ENCODE results near the gene SMC3.

SMC3 gene

DNA sequence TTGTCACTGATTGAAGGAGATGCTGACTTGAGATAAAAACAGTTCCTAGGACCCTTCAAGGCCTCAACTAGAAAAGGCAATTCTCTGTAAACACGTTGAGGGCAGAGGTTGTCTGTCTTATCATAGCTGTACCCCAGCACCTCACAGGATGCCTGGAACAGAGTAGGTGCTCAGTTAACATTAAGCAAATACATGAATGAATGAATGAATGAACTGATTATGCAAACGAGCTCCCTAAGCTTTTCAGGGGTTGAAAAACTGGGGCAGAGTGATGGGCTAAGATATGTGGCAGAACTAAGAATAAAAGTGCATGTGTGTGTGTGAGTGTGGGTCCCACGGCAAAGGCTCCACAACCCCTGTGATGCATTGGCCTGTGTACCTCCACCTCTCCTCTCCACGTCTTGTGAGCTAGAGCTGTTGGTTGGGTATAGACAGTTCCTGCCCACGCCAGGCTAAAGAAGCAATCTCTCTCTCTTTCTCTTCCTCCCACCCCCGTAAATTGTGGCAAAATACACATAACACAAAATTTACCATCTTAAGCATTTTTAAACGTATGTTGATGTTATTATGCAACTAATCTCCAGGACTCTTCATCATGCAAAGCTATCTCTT lies 20.9 kb upstream of the SMC3 start:
- DNase-seq, result no peak

DNA sequence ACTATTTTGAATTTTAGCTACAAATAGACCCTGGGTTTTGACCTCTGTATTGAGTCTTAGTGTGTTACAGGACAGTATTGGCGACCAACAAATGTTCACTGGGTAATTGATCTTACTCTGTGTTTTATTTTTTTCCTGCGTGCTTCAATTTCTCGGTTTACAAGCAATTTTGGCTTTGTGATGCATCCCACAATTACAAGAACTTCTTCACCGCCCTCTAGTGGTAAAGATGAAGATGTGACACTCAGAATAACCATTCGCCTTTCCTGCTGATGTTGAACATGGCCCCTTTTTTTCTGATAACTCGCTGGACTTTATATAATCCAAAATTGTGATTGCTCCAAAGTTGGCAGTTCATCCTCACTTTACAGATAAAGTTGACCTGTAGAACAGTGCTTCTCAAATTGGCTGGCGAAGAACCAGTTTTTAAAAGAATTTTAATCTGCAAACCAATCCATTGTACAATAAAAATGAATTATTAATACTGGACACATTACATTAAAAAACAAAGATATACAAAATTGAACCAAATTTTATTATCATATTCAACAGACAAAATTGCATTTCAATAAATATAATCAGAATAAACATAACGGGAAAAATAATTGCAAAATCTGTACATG lies 20.2 kb upstream of the SMC3 start:
- peak; percentile 69 for DNase-seq

DNA sequence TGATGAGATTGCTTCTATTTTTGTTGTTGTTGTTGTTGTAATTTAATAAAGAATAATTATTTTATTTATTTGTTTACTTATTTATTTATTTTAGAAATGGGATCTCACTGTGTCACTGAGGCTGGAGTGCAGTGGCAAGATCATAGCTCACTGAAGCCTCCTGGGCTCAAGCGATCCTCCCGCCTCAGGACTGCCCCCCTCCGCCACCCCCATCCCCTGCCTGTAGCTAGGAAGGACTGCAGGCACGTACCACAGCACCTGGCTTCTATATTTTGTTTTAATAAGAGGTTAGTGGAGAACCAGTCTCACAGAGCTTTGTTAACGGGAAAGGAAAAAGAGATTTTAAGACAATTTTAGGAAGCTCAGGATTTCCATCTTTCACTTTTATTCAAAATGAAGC lies 19.5 kb upstream of the SMC3 start:
- DNase-seq, result no peak

DNA sequence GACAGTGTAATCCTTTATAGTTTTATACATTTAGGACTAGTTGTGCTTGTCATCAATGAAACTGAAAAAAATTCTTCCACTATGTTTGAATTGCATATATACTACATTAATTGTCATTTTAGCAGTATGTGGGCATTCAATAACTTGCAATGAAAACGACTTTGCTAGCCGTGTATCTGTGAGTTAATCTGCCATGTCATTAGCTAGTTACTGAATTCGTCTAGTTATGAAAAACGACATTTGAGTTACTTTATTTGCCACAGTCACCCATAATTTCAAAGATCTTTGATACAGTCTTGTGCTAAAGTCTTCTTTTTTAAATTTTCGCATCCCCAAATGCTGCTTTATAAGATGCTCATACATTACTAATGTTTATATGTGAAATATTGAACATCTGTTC lies 18.3 kb upstream of the SMC3 start:
- DNase-seq, result no peak

DNA sequence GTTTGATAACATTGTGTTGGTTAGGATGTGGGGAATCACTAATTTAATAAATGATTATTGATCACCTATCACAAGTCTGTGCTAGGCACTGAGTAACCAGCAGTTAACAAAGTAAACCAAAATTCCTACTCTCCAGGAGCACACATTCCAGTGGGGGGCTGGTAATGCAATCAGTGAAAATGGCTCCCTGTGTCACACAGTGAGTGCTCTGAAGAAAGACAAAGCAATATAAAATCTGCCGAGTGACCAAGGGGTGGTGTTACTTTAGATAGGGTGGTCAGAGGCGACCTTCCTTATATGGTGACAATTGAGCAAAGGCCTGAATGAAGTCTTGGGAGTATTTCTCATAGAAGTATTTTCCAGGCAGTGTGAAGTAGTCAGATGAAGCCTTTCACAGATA lies 13.6 kb upstream of the SMC3 start:
- no peak for DNase-seq

DNA sequence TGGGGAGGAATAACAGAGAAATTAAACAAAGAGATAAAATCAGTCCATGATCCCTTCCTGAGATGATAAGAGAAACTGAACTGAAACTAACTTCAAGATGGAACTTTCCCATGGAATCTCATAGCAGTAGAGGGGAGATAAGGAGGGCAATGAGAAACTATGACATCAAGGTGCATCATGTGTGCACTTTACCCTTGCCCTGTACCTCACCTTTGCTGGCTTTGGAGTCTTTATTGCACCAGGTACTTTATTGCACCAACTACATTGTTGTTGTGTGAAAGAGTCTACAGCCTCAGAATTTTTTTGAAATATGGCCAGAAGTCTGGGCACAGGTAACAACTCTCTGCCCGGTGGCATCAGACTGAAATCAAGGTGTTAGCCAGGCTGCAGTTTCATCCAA lies 11.2 kb upstream of the SMC3 start:
- DNase-seq, result no peak

DNA sequence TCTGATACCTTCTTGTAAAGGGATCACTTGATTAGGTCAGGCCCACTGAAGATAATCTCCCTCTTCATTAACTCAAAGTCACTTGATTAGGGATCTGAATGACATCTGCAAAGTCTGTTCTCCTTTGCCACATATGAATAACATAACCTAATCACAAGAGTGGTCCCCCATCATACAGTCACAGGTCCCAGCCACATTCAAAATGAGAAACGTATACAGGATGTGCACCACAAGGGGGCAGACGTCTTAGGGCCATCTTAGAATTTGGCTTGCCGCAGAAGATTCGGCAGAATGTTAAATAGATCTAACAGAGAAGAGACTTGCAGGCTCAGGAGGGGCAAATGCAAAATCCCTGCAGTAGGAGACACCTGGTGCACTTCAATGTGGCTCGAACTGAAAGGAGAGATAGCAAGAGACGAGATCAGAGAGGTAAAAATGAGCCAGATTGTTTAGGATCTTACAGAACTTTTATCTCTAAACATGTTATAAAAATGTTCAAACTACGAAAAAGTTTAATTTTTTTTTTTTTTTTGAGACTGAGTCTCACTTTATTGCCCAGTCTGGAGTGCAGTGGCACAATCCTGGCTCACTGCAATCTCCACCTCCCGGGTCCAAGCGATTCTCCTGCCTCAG lies 10.4 kb upstream of the SMC3 start:
- DNase-seq, result no peak

DNA sequence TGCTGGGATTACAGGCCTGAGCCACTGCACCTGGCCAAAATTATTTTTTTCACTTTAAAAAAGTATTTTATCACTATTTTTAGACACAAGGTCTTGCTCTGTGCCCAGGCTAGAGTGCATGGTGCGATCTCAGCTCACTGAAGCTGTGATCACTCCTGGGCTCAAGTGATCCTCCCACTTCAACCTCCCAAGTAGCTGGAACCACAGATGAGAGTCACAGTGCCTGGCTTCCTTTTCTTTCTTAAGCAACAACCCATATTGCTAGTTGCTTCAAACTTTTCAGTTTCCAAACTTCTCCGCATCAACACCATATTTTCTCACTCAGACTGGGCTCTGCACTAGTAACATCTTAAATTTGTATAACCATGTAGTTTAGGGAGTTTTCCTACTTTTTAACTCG lies 9.5 kb upstream of the SMC3 start:
- no peak for DNase-seq

DNA sequence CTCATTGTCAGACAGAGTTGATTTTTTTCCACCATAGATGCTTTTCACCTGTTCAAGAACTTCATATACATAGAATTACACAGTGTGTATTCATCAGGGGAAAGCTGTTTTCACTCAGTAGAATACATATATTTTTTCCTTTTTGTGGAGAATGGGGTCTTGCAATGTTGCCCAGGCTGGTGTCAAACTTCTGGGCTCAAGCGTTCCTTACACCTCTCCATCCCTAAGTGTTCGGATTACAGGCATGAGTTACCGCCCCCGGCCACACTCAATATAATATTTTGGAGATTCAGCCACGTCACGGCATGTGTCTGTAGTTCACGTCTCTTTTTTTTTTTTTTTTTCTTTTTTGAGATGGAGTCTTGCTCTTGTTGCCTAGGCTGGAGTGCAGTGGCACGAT lies 7.5 kb upstream of the SMC3 start:
- no peak for DNase-seq

DNA sequence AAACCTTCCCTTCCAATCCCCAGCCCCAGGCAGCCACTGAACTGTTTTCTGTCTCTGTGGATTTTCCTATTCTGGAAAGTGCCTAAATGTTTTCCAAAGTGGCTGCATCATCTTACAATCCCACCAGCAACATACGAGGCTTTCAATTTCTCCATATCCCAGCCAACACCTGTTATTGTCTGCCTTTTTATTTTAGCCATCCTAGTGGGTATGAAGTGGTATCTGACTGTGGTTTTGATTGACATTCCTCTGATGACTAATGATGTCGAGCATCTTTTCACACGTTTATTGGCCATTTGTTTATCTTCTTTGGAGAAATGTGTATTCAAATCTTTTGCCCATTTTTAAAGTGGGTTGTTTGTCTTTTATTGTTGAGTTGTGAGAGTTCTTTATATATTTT lies 6.2 kb upstream of the SMC3 start:
- DNase-seq, result no peak

DNA sequence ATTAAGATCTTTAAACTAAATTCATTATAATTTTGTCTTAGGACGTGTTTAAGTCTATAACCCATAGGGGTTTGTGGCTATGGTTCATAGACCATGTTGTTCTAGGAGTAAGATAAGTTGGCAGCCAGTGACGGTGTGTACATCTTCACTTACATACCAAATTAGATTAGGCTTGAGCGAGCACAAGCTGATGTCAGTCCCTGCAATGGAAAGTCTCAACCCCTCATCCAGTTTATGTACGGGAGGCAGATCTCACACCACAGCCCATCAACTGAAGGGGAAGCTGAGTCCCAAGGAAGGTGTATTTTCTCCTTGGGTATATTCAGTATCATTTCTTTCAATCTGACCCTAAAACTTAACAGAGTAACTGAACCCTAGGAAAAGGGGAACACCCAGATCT lies 5.1 kb upstream of the SMC3 start:
- DNase-seq, result no peak

DNA sequence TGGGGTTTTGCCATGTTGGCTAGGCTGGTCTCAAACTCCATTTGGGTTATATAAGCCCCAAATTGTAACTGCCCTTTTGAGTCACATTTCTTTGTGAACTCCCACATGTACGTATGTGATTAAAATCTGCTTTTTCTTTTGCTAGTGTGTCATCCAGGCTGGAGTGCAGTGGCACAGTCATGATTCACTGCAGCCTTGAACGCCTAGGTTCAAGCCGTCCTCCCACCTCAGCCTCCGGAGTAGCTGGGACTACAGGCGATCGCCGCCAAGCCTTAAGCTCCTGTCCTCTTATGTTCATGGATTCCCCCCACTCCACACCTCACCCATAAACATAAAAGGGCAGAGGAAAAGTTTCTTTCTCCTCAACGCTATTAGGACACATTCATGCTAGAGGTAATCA lies 4.4 kb upstream of the SMC3 start:
- DNase-seq, result no peak

DNA sequence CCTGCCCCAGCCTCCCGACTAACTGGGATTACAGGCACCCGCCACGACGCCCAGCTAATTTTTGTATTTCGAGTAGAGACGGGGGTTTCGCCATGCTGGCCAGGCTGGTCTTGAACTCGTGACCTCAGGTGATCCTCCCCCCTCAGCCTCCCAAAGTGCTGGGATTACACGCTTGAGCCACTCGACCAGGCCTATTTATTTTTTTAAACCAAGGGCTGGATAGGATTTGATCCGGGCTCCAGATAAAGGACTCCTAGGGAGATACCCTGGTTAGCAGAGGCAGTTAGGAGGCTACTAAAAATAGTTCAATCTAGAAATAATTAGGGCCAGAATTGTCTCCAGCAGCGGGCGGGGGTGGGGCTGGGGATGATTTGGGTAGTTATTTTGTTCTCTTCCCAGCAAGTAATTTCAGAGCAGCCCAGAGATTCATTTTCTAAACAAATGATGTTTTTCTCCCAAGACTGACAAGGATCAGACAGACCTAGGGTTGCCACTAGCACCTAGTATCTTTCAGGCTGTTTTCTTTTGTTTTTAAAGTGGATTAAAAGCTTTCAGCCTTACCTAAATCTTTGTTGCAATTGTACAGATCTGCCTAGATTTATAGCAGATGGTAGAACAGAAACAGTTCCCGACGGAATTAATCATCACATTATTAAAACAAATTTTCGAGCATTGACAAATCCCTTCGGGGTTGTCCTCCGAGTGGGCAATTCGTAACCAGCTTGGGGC lies 859 bp upstream of the SMC3 start:
- no peak for DNase-seq

DNA sequence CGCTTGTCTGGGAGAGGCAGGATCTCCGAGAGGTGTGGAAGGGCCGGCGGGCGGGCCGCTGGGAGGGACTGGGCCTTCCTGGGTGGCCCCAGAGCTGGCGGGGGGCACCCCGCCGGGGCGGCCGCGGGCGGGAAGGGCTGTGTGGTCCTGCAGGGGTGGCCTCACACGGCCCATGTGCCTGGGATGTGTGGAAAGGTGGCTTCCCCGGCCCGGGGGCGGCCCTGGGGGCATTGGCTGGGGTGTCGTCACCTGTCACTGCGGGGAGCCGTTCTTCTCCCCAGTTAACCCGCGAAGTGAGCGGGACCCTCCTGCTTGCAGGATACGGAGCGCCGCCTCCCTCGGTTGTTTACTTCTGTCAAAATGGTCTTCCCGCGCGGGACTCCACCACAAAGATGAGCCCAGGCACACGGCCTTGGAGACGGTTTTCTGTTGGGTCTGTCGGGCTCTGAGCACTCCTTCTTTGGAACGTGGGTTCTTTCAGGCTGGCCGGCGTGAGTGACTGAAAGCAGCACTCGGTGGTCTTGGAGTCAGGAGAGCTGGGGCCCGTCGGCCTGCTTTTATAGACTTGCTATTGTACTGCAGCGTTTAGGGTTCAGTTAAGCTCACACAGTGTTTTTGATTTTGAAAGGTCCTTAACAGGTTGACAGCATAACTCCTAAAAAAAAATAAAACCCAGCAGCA lies 700 bp downstream of the SMC3 start:
- no peak for DNase-seq

DNA sequence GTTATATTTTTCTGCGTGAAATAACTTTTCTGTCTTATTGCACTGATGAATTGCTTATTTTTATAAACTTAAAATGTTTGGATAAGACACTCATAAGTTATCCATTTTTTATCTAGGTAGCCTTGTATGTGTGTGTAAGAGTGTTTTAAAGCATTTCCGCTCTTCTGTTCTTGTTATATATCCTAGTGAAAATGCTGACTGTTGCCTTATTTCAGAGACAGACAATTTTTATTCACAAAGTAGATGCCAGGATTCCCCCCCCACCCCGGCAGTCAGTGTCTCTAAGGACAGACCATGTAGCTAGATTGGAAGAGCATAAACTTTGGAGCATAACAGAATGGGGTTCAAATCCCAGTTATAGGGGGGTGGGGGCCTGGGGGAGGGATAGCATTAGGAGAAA lies 1.6 kb downstream of the SMC3 start:
- DNase-seq, result no peak

DNA sequence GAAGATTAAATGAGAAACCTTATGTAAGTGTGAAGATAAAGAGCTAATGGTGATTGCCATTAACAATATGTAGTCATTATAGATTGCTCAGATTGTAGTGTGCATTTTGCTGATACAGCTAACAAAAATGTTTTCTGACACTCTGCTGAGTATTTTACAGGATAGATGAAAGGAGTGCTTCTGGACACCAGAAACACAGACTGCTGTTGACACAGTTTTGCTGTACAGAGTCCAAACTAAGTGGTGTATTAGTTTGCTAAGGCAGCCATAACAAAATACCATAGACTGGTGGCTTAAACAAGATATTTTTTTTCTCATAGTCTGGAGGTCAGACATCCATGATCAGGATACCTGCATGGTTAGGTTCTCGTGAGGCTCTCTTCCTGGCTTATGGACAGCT lies 2.2 kb downstream of the SMC3 start:
- no peak for DNase-seq

DNA sequence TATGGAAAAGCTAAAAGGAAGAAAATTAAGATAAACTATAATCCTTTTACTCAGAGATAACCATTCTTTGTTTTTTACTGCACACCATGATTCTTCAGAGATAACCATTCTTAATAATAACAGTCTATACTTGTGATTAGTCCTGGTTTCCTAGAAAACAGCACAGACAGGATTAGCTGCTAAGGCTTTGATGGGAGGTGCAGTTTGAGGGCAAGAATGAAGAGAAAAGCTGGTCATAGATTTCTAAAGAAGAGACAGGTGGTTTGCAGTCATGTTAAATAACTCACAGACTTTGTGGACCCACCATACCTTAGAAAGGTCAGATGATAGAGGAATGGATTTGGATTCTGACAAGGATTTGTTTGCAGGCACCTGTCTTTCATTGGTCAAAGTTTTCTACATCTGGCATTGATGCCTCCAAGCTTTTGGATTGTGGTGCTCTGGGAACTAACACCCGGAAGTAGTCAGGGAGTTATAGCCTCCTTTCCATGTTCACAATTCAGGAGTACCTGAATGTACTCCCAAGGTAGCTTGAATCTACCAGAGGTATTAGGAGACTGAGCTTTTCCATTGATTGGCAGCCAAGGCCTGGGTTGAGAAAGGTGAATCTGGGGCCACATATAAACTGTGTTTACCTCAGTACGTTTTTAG lies 3.7 kb downstream of the SMC3 start:
- DNase-seq, result no peak

DNA sequence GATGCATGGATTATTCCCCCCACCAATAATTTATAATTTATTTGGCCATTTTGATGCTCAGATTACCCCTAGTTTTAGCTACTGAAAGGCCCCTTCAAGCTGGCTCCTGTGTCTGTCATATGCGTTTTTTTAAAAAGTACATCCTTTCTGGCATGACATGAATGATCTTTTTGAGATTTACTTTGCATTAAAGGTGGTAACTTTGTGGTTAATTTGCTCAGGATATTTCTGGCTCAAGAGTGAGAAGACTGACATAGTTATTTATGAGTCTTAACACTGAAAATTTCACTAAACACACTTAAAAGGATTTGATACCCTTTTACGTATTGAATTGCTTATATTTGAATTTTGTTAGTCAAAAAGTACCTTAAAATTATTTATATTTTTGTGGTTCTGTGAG lies 5.4 kb downstream of the SMC3 start:
- no peak for DNase-seq

DNA sequence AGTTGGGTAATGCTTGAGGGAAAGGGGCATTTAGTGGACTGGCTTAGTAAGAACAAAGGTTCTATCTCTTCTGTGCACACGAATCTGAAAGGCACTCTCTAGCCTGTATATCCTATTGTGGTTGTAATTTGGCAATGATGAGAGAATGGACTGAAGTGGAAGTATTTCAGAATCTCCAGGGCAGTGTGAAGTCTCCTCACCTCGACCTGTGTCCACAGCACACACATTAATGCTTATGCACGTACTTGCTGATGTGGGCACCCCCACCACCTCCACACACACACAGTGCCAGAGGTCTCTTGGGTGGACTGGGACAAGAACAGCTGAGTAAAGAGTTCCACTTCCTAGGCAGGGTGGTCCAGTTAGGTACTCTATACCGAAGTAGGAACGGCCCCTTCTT lies 6.9 kb downstream of the SMC3 start:
- no peak for DNase-seq

DNA sequence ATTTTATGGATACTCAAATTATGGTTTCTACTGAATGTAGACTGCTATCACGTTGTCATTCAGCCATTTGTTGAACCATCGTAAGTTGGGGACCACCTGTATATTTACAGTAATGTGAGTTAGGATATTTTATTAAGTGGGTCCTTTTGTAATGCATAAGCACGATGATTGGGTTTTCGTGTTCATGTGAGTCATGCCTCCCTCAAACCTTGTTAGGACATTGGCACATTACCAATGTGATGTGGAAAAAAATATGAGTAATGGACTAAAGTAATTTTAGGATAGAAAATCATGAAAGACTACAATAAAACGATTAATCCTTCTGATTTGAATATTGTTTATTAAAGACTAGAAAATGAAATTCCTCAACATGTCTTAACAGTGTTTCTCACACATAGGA lies 8.7 kb downstream of the SMC3 start:
- no peak for DNase-seq

DNA sequence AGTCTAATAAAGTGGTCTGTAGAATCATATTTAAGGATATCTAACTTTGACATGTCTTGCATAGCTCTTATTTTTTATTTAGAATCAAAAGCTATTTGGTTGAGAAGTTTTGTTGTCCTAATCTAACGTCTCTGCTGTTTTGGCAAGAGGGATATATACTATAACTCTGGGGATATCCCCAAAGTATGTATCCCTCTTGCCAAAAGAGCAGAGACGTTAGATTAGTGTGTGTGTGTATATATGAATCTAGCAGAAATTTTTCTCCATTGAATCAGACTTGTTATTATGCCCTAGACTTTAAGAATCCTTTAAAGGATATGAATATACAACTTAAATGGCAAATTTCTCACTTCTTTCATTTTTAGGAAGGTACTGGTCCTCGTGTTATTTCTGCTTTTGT lies 9.6 kb downstream of the SMC3 start:
- no peak for DNase-seq

DNA sequence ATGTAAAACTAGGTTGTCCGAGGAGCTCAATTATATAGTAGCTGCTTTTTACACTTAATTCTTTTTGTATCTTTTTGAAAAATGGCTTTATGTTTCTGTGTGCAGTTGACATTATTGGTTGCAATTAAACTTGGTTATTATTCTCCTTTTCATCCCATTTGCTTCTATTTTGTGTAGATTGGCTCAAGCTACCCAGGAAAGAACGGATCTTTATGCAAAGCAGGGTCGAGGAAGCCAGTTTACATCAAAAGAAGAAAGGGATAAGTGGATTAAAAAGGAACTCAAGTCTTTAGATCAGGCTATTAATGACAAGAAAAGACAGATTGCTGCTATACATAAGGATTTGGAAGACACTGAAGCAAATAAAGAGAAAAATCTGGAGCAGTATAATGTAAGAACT lies 16.5 kb downstream of the SMC3 start:
- DNase-seq, result no peak

DNA sequence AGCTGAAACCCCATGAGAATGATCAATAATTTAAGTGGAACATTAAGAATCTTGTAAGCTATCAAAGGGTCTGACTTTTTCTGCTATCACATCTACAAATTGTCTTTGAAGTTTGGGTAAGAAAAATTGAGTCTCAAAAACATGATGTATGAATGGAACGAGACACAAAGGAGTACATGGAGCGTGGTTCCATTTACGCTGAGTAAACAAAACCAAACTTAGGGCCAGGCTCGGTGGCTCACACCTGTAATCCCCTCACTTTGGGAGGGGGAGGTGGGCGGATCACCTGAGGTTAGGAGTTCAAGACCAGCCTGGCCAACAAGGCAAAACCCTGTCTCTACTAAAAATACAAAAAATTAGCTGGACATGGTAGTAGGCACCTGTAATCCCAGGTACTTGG lies 24.3 kb downstream of the SMC3 start:
- no peak for DNase-seq
